ENCODE results near the gene SPATA31D4.
"Not testable (repeated sequence)": the region's sequence is repeated elsewhere in the genome, so short reads cannot be mapped to it uniquely, and the experiment has no call there.

Gene SPATA31D4

GRCh38 chr9:81928305-81928704 lies at the start of gene SPATA31D4:
SPATA31D4 (plus strand) TSS chr9:81928428; CDS start chr9:81928514, 86 bp downstream.
- DNase-seq, H3K9me3 Mint-ChIP-seq, H3K27me3 Mint-ChIP-seq, H3K36me3 Mint-ChIP-seq, CTCF ChIA-PET, H3K4me3 Mint-ChIP-seq, H3K4me1 Mint-ChIP-seq, H3K27ac Mint-ChIP-seq: not testable (repeated sequence)

GRCh38 chr9:81878530-81878929 lies 49.7 kb upstream of the SPATA31D4 start:
- CTCF ChIA-PET, result no interaction called here
- no peaks in the 10 kb centered on the region for H3K9me3 Mint-ChIP-seq
- no peak overlapping the region for H3K27ac Mint-ChIP-seq
- no peaks in the 10 kb centered on the region for H3K36me3 Mint-ChIP-seq
- DNase-seq, result no peak
- no peak overlapping the region for H3K4me3 Mint-ChIP-seq
- no peaks in the 10 kb centered on the region for H3K4me1 Mint-ChIP-seq
- H3K27me3 Mint-ChIP-seq, result no peaks in the 10 kb centered on the region

GRCh38 chr9:81879501-81879916 lies 48.7 kb upstream of the SPATA31D4 start:
- Mint-ChIP-seq H3K4me3 (no peak overlapping the region), H3K4me1 (no peaks in the 10 kb centered on the region), H3K9me3 (no peaks in the 10 kb centered on the region), H3K27me3 (no peaks in the 10 kb centered on the region), H3K36me3 (no peaks in the 10 kb centered on the region), H3K27ac (no peak overlapping the region)
- DNase-seq, result no peak
- CTCF ChIA-PET, result no interaction called here

DNA sequence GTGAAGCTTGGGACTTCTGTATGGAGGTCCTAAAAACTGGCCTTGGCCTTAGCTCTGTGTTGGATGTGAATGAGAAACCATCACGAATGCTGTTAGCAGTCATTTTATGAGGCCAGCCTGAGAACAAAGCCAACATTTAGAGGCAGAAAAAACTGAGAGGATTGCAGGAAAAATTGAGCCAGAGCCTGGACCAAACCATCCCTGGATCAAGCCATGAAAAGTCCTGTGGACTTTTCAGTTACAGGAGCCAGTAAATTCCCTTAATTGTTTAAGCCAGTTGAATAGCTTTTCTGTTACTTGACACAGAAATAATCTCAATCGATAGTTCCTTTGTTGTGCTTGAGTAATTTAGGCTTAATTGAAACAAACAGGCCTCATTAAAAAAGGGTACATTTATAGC lies 42.6 kb upstream of the SPATA31D4 start:
- no peaks in the 10 kb centered on the region for H3K9me3 Mint-ChIP-seq
- H3K4me3 Mint-ChIP-seq, result no peak overlapping the region
- no peaks in the 10 kb centered on the region for H3K4me1 Mint-ChIP-seq
- no peaks in the 10 kb centered on the region for H3K27me3 Mint-ChIP-seq
- no peak overlapping the region for H3K27ac Mint-ChIP-seq
- CTCF ChIA-PET, result no interaction called here
- DNase-seq, result no peak
- no peaks in the 10 kb centered on the region for H3K36me3 Mint-ChIP-seq

DNA sequence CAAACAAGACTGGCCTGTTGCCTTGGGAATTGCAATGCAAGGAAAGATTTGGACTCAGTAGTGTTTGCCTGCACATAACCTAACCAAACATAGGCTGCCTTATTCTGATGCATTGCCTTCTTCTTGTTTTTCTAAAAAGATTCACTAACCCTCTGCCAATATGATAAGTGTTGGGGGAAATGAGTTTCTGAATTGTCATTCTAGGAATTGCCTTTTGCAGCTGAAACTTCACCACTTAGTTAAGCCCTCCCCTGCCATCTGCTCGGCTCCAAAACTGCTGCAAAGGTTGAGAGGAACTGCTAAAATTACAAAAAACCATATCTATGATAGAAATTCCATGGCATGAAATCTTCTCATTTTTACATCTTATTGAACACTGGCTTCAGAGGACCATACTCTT lies 41.6 kb upstream of the SPATA31D4 start:
- CTCF ChIA-PET, result no interaction called here
- Mint-ChIP-seq H3K9me3 (no peaks in the 10 kb centered on the region), H3K4me3 (no peak overlapping the region), H3K27ac (no peak overlapping the region), H3K4me1 (no peaks in the 10 kb centered on the region), H3K27me3 (no peaks in the 10 kb centered on the region), H3K36me3 (no peaks in the 10 kb centered on the region)
- DNase-seq, result no peak

GRCh38 chr9:81890104-81890503 lies 38.1 kb upstream of the SPATA31D4 start:
- Mint-ChIP-seq H3K36me3 (no peaks in the 10 kb centered on the region), H3K4me3 (no peak overlapping the region), H3K27ac (no peak overlapping the region), H3K27me3 (no peaks in the 10 kb centered on the region), H3K9me3 (no peaks in the 10 kb centered on the region), H3K4me1 (no peaks in the 10 kb centered on the region)
- CTCF ChIA-PET, result no interaction called here
- DNase-seq, result no peak

GRCh38 chr9:81892440-81892839 lies 35.8 kb upstream of the SPATA31D4 start:
- Mint-ChIP-seq H3K4me3 (no peak overlapping the region), H3K4me1 (no peaks in the 10 kb centered on the region), H3K36me3 (no peaks in the 10 kb centered on the region), H3K27me3 (no peaks in the 10 kb centered on the region), H3K9me3 (no peaks in the 10 kb centered on the region), H3K27ac (no peak overlapping the region)
- CTCF ChIA-PET, result no interaction called here
- DNase-seq, result no peak

DNA sequence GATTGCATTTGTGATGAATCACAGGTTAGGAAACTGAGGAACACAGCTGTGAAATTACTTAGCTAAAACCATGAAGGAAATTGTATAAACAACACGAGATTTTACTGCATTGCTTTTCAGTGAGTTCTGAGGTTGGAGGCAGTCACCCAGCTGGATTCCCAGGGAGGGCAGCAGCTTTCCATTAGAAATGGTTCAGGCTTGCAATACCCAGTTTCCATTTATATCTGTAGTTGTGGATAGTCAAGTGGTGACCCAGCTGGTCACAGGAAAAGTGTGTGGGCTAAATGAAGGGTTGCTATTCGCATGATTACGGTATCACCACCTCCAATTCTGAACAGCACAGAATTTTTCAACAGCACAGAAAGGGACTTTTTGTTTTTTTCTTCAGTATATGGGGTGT lies 34.3 kb upstream of the SPATA31D4 start:
- Mint-ChIP-seq H3K27me3 (no peaks in the 10 kb centered on the region), H3K27ac (no peak overlapping the region), H3K9me3 (no peaks in the 10 kb centered on the region), H3K4me3 (no peak overlapping the region), H3K36me3 (no peaks in the 10 kb centered on the region), H3K4me1 (no peaks in the 10 kb centered on the region)
- no peak for DNase-seq
- CTCF ChIA-PET, result no interaction called here

- Mint-ChIP-seq H3K36me3 (no peaks in the 10 kb centered on the region), H3K27me3 (no peaks in the 10 kb centered on the region), H3K9me3 (no peaks in the 10 kb centered on the region), H3K4me3 (no peak overlapping the region), H3K4me1 (no peaks in the 10 kb centered on the region), H3K27ac (no peak overlapping the region)
- CTCF ChIA-PET, result no interaction called here
- DNase-seq, result no peak
These were observed 33.3 kb upstream of the SPATA31D4 start for GRCh38 chr9:81894891-81895290.

DNA sequence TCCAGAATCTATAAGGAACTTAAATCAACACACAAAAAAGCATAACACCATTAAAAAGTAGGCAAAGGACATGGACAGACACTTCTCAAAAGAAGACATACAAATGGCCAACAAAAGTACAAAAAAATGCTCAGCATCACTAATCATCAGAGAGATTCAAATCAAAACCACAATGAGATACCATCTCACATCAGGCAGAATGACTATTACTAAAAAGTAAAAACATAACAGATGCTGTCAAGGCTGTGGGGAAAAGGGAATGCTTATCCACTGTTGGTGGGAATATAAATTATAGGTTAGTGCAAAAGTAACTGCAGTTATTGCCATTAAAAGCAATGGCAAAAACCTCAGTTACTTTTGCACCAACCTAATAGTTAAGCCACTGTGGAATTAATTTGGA lies 32.2 kb upstream of the SPATA31D4 start:
- CTCF ChIA-PET, result no interaction called here
- Mint-ChIP-seq H3K36me3 (no peaks in the 10 kb centered on the region), H3K4me3 (no peak overlapping the region), H3K9me3 (no peaks in the 10 kb centered on the region), H3K27me3 (no peaks in the 10 kb centered on the region), H3K4me1 (no peaks in the 10 kb centered on the region), H3K27ac (no peak overlapping the region)
- DNase-seq, result no peak

DNA sequence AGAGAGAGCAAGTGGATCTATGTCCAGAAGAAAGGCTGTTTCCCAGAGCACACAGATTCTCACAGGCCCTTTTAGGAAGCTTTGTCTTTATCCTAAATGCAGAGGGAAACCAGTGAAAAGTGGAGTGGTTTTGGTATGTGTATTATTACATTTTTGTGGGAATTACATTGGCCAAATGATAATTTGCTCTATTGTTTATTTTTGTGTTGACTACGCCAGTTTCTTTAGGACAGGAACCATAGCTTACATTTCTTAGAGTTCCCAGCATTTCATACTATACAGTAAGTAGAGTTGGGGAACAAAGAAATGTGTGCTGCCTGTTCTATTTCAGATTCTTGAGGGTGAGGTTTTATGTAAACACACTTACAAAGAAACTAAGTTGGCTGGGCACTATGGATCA lies 29.4 kb upstream of the SPATA31D4 start:
- CTCF ChIA-PET, result no interaction called here
- H3K4me1 Mint-ChIP-seq, result no peaks in the 10 kb centered on the region
- H3K9me3 Mint-ChIP-seq, result no peaks in the 10 kb centered on the region
- no peak for DNase-seq
- no peak overlapping the region for H3K4me3 Mint-ChIP-seq
- no peak overlapping the region for H3K27ac Mint-ChIP-seq
- no peaks in the 10 kb centered on the region for H3K27me3 Mint-ChIP-seq
- H3K36me3 Mint-ChIP-seq, result no peaks in the 10 kb centered on the region

GRCh38 chr9:81902196-81902595 lies 26.0 kb upstream of the SPATA31D4 start:
- H3K27ac Mint-ChIP-seq, result no peak overlapping the region
- no peaks in the 10 kb centered on the region for H3K27me3 Mint-ChIP-seq
- H3K4me3 Mint-ChIP-seq, result no peak overlapping the region
- DNase-seq, result no peak
- no peaks in the 10 kb centered on the region for H3K9me3 Mint-ChIP-seq
- CTCF ChIA-PET, result interaction anchor here (0.6 kb wide), 1 partner anchor 225 kb away, joined by 3 read pairs; no protein-coding TSS in a partner anchor
- H3K4me1 Mint-ChIP-seq, result no peaks in the 10 kb centered on the region
- no peaks in the 10 kb centered on the region for H3K36me3 Mint-ChIP-seq

DNA sequence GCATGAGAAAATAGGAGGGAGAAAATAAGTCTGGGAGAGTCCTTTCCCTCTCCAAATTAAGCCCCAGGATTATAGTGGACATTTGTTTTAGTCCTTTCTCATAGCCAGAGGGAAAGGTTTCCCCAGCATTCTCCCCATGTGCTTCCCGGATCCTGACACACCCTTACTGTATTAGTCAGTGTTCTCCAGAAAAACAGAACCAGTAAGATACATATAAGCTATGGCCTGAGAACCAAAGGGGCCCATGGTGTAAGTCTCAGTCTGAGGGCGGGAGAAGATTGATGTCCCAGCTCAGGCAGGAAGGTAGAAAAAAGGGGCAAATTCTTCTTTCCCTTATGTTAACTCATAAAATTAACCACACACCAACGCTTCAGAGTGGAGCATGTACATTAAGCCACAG lies 25.6 kb upstream of the SPATA31D4 start:
- no peak overlapping the region for H3K4me3 Mint-ChIP-seq

GRCh38 chr9:81906671-81907070 lies 21.6 kb upstream of the SPATA31D4 start:
- CTCF ChIA-PET, result no interaction called here
- Mint-ChIP-seq H3K27me3 (no peaks in the 10 kb centered on the region), H3K27ac (no peak overlapping the region), H3K4me3 (no peak overlapping the region), H3K9me3 (no peaks in the 10 kb centered on the region), H3K36me3 (no peaks in the 10 kb centered on the region), H3K4me1 (no peaks in the 10 kb centered on the region)
- no peak for DNase-seq

More for the DNA sequence above, 25.6 kb upstream of the SPATA31D4 start:
- H3K27me3 Mint-ChIP-seq, result no peaks in the 10 kb centered on the region
- H3K36me3 Mint-ChIP-seq, result no peaks in the 10 kb centered on the region
- H3K9me3 Mint-ChIP-seq, result no peaks in the 10 kb centered on the region
- H3K4me1 Mint-ChIP-seq, result no peaks in the 10 kb centered on the region
- CTCF ChIA-PET, result interaction anchor here (0.6 kb wide), 1 partner anchor 225 kb away, joined by 3 read pairs; no protein-coding TSS in a partner anchor
- no peak overlapping the region for H3K27ac Mint-ChIP-seq
- no peak for DNase-seq

- CTCF ChIA-PET, result no interaction called here
- peaks cover 4% of the 10 kb centered on the region for H3K9me3 Mint-ChIP-seq
These were observed 16.1 kb upstream of the SPATA31D4 start for GRCh38 chr9:81912135-81912534.

GRCh38 chr9:81915801-81916505 lies 12.3 kb upstream of the SPATA31D4 start:
- Mint-ChIP-seq H3K4me1 (no peaks in the 10 kb centered on the region), H3K27me3 (no peaks in the 10 kb centered on the region), H3K27ac (no peak overlapping the region), H3K4me3 (no peak overlapping the region), H3K9me3 (peaks cover 4% of the 10 kb centered on the region), H3K36me3 (no peaks in the 10 kb centered on the region)
- DNase-seq, result no peak
- CTCF ChIA-PET, result no interaction called here

More at GRCh38 chr9:81912135-81912534, 16.1 kb upstream of the SPATA31D4 start:
- no peak overlapping the region for H3K4me3 Mint-ChIP-seq
- H3K36me3 Mint-ChIP-seq, result no peaks in the 10 kb centered on the region
- no peaks in the 10 kb centered on the region for H3K27me3 Mint-ChIP-seq
- DNase-seq, result no peak
- H3K27ac Mint-ChIP-seq, result no peak overlapping the region
- H3K4me1 Mint-ChIP-seq, result no peaks in the 10 kb centered on the region

Data from activated naive CD4-positive, alpha-beta T cell treated with anti-CD3 and anti-CD28 coated beads, Interleukin-2, amount 10 ng/mL, durations not matched to agents 7 days and 5 days (primary cell).